ENCODE data around the gene XPA. TPM values are rescaled to one million over a fixed set of nuclear protein-coding genes. Genes with fewer than 3 reads are reported as not detected.

Gene XPA
- total and polyA plus RNA-seq, 2 donors (not counting 1 experiment from before 2014, with no cell fraction given) = 6.1 to 9.7 TPM

DNA sequence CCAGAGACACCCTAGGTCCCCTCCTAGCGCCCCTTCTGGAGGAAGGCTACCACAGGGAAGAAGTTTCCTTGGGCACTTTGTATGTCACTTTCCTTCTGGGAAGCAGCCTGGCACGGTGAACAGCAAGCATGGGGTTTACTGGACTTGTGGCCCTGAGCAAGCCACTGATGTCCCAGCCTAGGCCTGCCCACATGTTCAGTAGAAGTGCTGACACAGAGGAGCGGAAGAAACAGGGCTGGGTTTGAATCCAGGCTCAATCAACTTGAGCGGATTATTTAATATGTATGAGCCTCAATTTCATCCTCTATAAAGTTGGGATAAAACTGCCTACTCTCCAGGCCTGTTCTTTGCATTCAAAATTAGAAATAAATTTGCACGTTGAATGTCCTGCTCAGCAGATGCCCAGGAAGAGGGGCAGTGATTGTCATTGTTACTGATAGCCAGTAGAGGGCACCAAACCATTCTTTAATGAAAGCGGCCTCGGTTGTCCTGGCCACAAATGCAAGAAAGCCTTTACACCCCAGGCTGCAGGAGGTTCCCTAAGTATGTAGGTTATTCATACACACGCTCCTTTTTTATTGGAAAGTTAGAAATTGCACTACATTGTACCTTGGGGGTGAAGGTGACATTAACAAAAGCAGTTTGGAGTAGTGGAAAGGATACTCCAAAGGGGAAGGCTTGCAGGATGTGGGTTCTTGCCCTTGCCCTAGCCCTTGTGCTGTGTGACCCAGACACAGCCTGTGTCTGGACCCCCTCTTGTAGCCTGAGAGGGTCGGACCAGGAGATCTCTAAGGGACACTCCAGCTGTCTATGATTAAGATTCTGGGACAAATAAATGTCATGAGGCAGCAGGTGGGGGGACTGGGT, 13.4 kb upstream of the XPA start:
- H3K9me3 ChIP-seq (ENCODE audit: control insufficient read depth, insufficient read depth, low read depth, low read length) = no peaks in the 10 kb centered on the region
- H3K27ac ChIP-seq (ENCODE audit: insufficient read depth, low read length) = no peak overlapping the region
- H3K4me1 ChIP-seq (ENCODE audit: control insufficient read depth, extremely low read depth, insufficient read depth, low read length) = peaks cover 3% of the 10 kb centered on the region
- no peak overlapping the region for H3K4me2 ChIP-seq (ENCODE audit: extremely low read depth, insufficient read depth, low read length)
- TF ChIP-seq EZH2 (IDR thresholded peaks at IDR 0.05; ENCODE audit: low read length, missing control alignments) = no peak
- TF ChIP-seq, protein P1, sequence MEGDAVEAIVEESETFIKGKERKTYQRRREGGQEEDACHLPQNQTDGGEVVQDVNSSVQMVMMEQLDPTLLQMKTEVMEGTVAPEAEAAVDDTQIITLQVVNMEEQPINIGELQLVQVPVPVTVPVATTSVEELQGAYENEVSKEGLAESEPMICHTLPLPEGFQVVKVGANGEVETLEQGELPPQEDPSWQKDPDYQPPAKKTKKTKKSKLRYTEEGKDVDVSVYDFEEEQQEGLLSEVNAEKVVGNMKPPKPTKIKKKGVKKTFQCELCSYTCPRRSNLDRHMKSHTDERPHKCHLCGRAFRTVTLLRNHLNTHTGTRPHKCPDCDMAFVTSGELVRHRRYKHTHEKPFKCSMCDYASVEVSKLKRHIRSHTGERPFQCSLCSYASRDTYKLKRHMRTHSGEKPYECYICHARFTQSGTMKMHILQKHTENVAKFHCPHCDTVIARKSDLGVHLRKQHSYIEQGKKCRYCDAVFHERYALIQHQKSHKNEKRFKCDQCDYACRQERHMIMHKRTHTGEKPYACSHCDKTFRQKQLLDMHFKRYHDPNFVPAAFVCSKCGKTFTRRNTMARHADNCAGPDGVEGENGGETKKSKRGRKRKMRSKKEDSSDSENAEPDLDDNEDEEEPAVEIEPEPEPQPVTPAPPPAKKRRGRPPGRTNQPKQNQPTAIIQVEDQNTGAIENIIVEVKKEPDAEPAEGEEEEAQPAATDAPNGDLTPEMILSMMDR (conservative IDR thresholded peaks at IDR 0.05 in 1 of 2, IDR thresholded peaks at IDR 0.05 in 1 of 2; ENCODE audit: low read depth in 1 of 2, low read length in 2 of 2) = peak; percentile 75 to 86
- peak; percentile 49 to 76 for DNase-seq (ENCODE audit: low read depth in 2 of 2)
- peaks cover 2% of the 10 kb centered on the region for H3K27me3 ChIP-seq (ENCODE audit: control insufficient read depth, insufficient read depth, low read length)
- no peak overlapping the region for H3K9ac ChIP-seq (ENCODE audit: insufficient read depth, low read length)
- H4K20me1 ChIP-seq (ENCODE audit: control insufficient read depth, extremely low read depth, insufficient read depth, low read length) = no peaks in the 10 kb centered on the region
- no peaks in the 10 kb centered on the region for H3K79me2 ChIP-seq (ENCODE audit: control insufficient read depth, insufficient read depth, low read length)
- no peak overlapping the region for H3K4me3 ChIP-seq (replicated peaks in 1 of 4; ENCODE audit: control extremely low read depth in 1 of 4, insufficient read depth in 1 of 4, low read depth in 3 of 4, low read length in 4 of 4)
- H2AFZ ChIP-seq (ENCODE audit: low read length) = no peak overlapping the region
- H3K36me3 ChIP-seq (ENCODE audit: control insufficient read depth, insufficient read depth, low read length) = no peaks in the 10 kb centered on the region

DNA sequence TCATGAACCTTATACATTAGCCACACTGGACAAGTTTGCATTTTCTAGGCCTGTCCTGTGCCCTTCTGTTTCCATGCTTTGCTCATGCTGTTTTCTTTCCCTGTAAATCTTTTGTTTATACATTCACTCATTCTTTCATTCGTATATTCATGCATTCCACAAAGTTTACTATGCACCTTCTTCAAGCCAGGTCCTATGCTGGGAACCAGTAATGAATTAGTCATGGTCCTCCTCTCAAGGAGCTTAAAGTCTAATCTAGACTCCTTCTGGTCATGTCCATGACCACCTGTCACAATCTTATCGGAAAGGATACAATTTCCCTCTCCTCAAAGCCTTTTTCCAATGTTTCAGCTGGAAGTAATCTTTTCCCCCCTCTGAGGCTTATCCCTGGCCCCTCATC, 9.1 kb upstream of the XPA start:
- H3K4me1 ChIP-seq (ENCODE audit: control insufficient read depth, extremely low read depth, insufficient read depth, low read length) = peaks cover 3% of the 10 kb centered on the region
- no peaks in the 10 kb centered on the region for H3K9me3 ChIP-seq (ENCODE audit: control insufficient read depth, insufficient read depth, low read depth, low read length)
- H3K4me3 ChIP-seq (replicated peaks in 1 of 4; ENCODE audit: control extremely low read depth in 1 of 4, insufficient read depth in 1 of 4, low read depth in 3 of 4, low read length in 4 of 4) = no peak overlapping the region
- H3K4me2 ChIP-seq (ENCODE audit: extremely low read depth, insufficient read depth, low read length) = no peak overlapping the region
- peak in 1 of 2 donors; percentile 32 for DNase-seq (ENCODE audit: low read depth in 2 of 2)
- no peaks in the 10 kb centered on the region for H3K36me3 ChIP-seq (ENCODE audit: control insufficient read depth, insufficient read depth, low read length)
- H2AFZ ChIP-seq (ENCODE audit: low read length) = no peak overlapping the region
- H3K79me2 ChIP-seq (ENCODE audit: control insufficient read depth, insufficient read depth, low read length) = no peaks in the 10 kb centered on the region
- no peak overlapping the region for H3K27ac ChIP-seq (ENCODE audit: insufficient read depth, low read length)
- H3K27me3 ChIP-seq (ENCODE audit: control insufficient read depth, insufficient read depth, low read length) = peaks cover 2% of the 10 kb centered on the region
- H3K9ac ChIP-seq (ENCODE audit: insufficient read depth, low read length) = no peak overlapping the region
- H4K20me1 ChIP-seq (ENCODE audit: control insufficient read depth, extremely low read depth, insufficient read depth, low read length) = no peaks in the 10 kb centered on the region
- TF ChIP-seq, protein P1 (conservative IDR thresholded peaks at IDR 0.05 in 1 of 2, IDR thresholded peaks at IDR 0.05 in 1 of 2; ENCODE audit: low read depth in 1 of 2, low read length in 2 of 2) = no peak
- TF ChIP-seq EZH2 (IDR thresholded peaks at IDR 0.05; ENCODE audit: low read length, missing control alignments) = no peak

DNA sequence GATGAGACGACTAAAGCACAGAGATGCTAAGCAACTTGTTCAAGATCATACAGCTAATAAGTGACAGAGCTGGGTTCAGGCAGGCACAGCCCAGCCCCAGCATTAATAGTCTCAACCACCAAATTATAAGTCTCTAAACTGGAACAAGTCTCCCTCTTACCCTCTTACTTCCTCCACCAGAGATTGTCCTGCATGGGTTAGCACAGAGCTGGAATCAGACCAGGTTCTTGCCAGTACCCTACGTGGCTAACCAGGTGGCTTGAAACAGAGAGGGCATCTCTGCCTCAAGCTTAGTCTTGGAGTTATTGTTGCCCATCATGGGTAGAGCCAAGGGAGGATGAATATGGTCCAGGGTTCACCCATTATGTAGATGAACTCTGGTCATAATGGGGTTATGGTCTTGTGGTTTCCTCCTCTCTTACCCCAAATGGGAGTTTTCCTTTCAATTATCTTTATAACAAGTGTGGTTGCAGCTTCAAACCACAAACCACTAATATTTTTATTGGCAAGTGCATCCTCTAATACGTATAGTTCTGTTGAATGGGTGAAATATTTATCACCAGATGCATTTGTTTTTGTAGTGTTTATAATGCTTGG, 8.3 kb upstream of the XPA start:
- Histone ChIP-seq H3K9ac (ENCODE audit: insufficient read depth, low read length) (no peak overlapping the region), H3K4me2 (ENCODE audit: extremely low read depth, insufficient read depth, low read length) (no peak overlapping the region), H3K36me3 (ENCODE audit: control insufficient read depth, insufficient read depth, low read length) (no peaks in the 10 kb centered on the region), H3K4me1 (ENCODE audit: control insufficient read depth, extremely low read depth, insufficient read depth, low read length) (peaks cover 3% of the 10 kb centered on the region), H3K27me3 (ENCODE audit: control insufficient read depth, insufficient read depth, low read length) (peaks cover 4% of the 10 kb centered on the region), H3K79me2 (ENCODE audit: control insufficient read depth, insufficient read depth, low read length) (no peaks in the 10 kb centered on the region), H3K9me3 (ENCODE audit: control insufficient read depth, insufficient read depth, low read depth, low read length) (no peaks in the 10 kb centered on the region), H3K4me3 (replicated peaks in 1 of 4; ENCODE audit: control extremely low read depth in 1 of 4, insufficient read depth in 1 of 4, low read depth in 3 of 4, low read length in 4 of 4) (no peak overlapping the region), H3K27ac (ENCODE audit: insufficient read depth, low read length) (no peak overlapping the region), H4K20me1 (ENCODE audit: control insufficient read depth, extremely low read depth, insufficient read depth, low read length) (no peaks in the 10 kb centered on the region), H2AFZ (ENCODE audit: low read length) (no peak overlapping the region)
- TF ChIP-seq EZH2 (IDR thresholded peaks at IDR 0.05; ENCODE audit: low read length, missing control alignments) = no peak
- TF ChIP-seq, protein P1 (conservative IDR thresholded peaks at IDR 0.05 in 1 of 2, IDR thresholded peaks at IDR 0.05 in 1 of 2; ENCODE audit: low read depth in 1 of 2, low read length in 2 of 2) = no peak
- DNase-seq (ENCODE audit: low read depth in 2 of 2) = peak; percentile 33 to 76

All from fibroblast of lung (primary cell).